Measurements from ENCODE around the gene RNASEL. TPM values are rescaled to one million over a fixed set of nuclear protein-coding genes. Genes with fewer than 3 reads are reported as not detected.

The RNASEL gene
- total and polyA plus RNA-seq, 9 of the 15 experiments (the other 6 are each of a cell fraction or from before 2014, with no cell fraction given), result 4.3 to 11.1 (median 7.2) TPM

GRCh38 chr1:182600745-182601415, 11.8 kb upstream of the RNASEL start:
- H3K79me2 ChIP-seq (ENCODE audit: control insufficient read depth, insufficient read depth, low read length), result no peaks in the 10 kb centered on the region
- H3K4me3 ChIP-seq, result no peak overlapping the region
- ATAC-seq, result no peak
- no peaks in the 10 kb centered on the region for H3K9me1 ChIP-seq (ENCODE audit: control insufficient read depth, insufficient read depth, low read length)
- H3K9me3 ChIP-seq (replicated peaks; ENCODE audit: control insufficient read depth, insufficient read depth, low read depth, low read length), result no peaks in the 10 kb centered on the region
- H3K27me3 ChIP-seq (ENCODE audit: control insufficient read depth in 2 of 2, insufficient read depth in 2 of 2, low read length in 2 of 2), result peaks cover 2 to 16% of the 10 kb centered on the region in 2 experiments; a peak in 3 of 5 replicates
- CTCF ChIA-PET (ENCODE audit: low intra/inter-chr PET ratio), result interaction anchor here (0.6 to 4.5 kb wide), 7 partner anchors 15 to 516 kb away, joined by 3 to 53 read pairs (median 11); no protein-coding TSS in a partner anchor
- no peak overlapping the region for H2AFZ ChIP-seq (ENCODE audit: low read depth, low read length)
- FAIRE-seq, result no peak
- no peak overlapping the region for H3K27ac ChIP-seq (ENCODE audit: extremely low read depth, low read depth, low read length)
- no peaks in the 10 kb centered on the region for H3K36me3 ChIP-seq (ENCODE audit: control insufficient read depth, insufficient read depth, low read length)
- DNase-seq (ENCODE audit: extremely low read depth in 1 of 4, low spot score in 3 of 4), result no peak
- POLR2A ChIA-PET, result interaction anchor here (0.7 to 1.4 kb wide), 5 partner anchors 8 to 1012 kb away, joined by 3 to 6 read pairs (median 3); partner anchors contain the start of gene RNASEL
- intact Hi-C loops (cut with micrococcal nuclease), result loop anchor here (1.0 kb wide), 2 partner anchors 181 to 205 kb away; no protein-coding TSS in a partner anchor
- in situ Hi-C loops (cut with MboI), result no loop called here
- WGBS (ENCODE audit: insufficient coverage, low coverage, missing lambda C conversion rate), result 18% methylated on average over 5 of the region's 5 CpGs
- BruUV-seq (replicated peaks), result no TSS peak
- no peak overlapping the region for H3K4me2 ChIP-seq (ENCODE audit: insufficient read depth, low read length)
- peaks cover 9 to 13% of the 10 kb centered on the region in 2 experiments; a peak in 4 of 5 replicates for H3K4me1 ChIP-seq (replicated peaks in 1 of 2; ENCODE audit: control insufficient read depth in 2 of 2, insufficient read depth in 2 of 2, low read length in 2 of 2)
- H4K20me1 ChIP-seq (replicated peaks; ENCODE audit: control insufficient read depth, insufficient read depth, low read length), result no peaks in the 10 kb centered on the region
- H3K9ac ChIP-seq (ENCODE audit: insufficient read depth in 1 of 2, low read depth in 2 of 2, low read length in 2 of 2), result peak overlapping the region in 1 of 2 experiments; percentile 31; a peak in 1 of 4 replicates
- TF ChIP-seq RNF2 (IDR thresholded peaks at IDR 0.05) (no peak), ZBTB9 (CRISPR knock-in tag; IDR thresholded peaks at IDR 0.05) (0 out of 2 replicates have a peak, but pooled peaks have one; percentile 19), ZNF324 (CRISPR knock-in tag; IDR thresholded peaks at IDR 0.05) (0 out of 2 replicates have a peak, but pooled peaks have one; percentile 19), PTBP1 (IDR thresholded peaks at IDR 0.05; ENCODE audit: low read depth, low read length) (no peak), SMAD3 (CRISPR knock-in tag; conservative IDR thresholded peaks at IDR 0.05) (peak; percentile 68; the same call in 1 of the 2 replicates), ERF (CRISPR knock-in tag; IDR thresholded peaks at IDR 0.05) (0 out of 2 replicates have a peak, but pooled peaks have one; percentile 30), RAD21 (CRISPR knock-in tag; conservative IDR thresholded peaks at IDR 0.05 in 1 of 2, IDR thresholded peaks at IDR 0.05 in 1 of 2) (no peak), UBTF (IDR thresholded peaks at IDR 0.05; ENCODE audit: borderline replicate concordance in 1 of 2, low read depth in 2 of 2, low read length in 2 of 2) (no peak), HIVEP1 (CRISPR knock-in tag; IDR thresholded peaks at IDR 0.05) (no peak), ZNF778 (CRISPR knock-in tag; IDR thresholded peaks at IDR 0.05) (0 out of 2 replicates have a peak, but pooled peaks have one; percentile 54), PCBP1 (IDR thresholded peaks at IDR 0.05; ENCODE audit: low read depth, low read length, poor library complexity, severe bottlenecking) (no peak), GATA2 (CRISPR knock-in tag; IDR thresholded peaks at IDR 0.05) (no peak), ZNF354B (CRISPR knock-in tag; IDR thresholded peaks at IDR 0.05) (0 out of 2 replicates have a peak, but pooled peaks have one; percentile 21), FOXA3 (CRISPR knock-in tag; conservative IDR thresholded peaks at IDR 0.05 in 1 of 2, IDR thresholded peaks at IDR 0.05 in 1 of 2) (no peak), SMARCA4 (IDR thresholded peaks at IDR 0.05) (no peak), ZNF239 (CRISPR knock-in tag; IDR thresholded peaks at IDR 0.05) (peak; percentile 43; the same call in 1 of the 2 replicates), HNRNPLL (IDR thresholded peaks at IDR 0.05; ENCODE audit: low read depth, low read length, poor library complexity, severe bottlenecking) (no peak), NR2F6 (CRISPR knock-in tag; IDR thresholded peaks at IDR 0.05) (no peak)

Measured in K562 (cell line).